ENCODE measurements around the gene ZNF532.

ZNF532 gene

GRCh38 chr18:58871514-58872420 lies 7.1 kb downstream of the ZNF532 start:
- Mint-ChIP-seq H3K4me1 (no peaks in the 10 kb centered on the region), H3K27me3 (peaks cover 33% of the 10 kb centered on the region), H3K9me3 (peaks cover 3% of the 10 kb centered on the region), H3K36me3 (ENCODE audit: low read depth) (peaks cover 3% of the 10 kb centered on the region), H3K27ac (no peak overlapping the region), H3K4me3 (no peak overlapping the region)
- DNase-seq (no peak), ATAC-seq (no peak)

GRCh38 chr18:58878640-58879039 lies 14.0 kb downstream of the ZNF532 start:
- ATAC-seq (no peak), DNase-seq (no peak)
- Mint-ChIP-seq H3K27ac (no peak overlapping the region), H3K27me3 (peaks cover 26% of the 10 kb centered on the region), H3K4me1 (no peaks in the 10 kb centered on the region), H3K4me3 (no peak overlapping the region), H3K9me3 (no peaks in the 10 kb centered on the region), H3K36me3 (ENCODE audit: low read depth) (no peaks in the 10 kb centered on the region)

DNA sequence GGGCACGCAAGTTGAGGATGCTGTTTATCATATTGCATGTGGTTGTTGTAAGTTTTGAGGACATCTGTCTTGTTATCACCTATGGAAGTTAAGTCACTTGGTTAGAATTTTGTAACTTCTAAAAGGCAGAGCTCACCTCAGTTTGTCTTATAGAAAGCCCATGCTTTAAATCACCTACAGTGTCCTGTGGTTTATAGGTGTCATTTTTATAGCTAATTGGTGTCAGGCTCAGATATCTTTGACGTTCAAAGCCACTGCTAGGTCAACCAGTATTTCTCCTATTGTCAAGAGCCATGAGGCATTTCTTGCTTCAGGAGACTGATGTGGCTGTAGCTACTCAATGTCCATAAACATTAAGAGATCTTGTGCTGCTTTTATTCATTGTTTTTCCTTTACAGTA lies 16.8 kb downstream of the ZNF532 start:
- ATAC-seq (no peak), DNase-seq (no peak)
- Mint-ChIP-seq H3K36me3 (ENCODE audit: low read depth) (no peaks in the 10 kb centered on the region), H3K27me3 (peaks cover 25% of the 10 kb centered on the region), H3K4me3 (no peak overlapping the region), H3K4me1 (no peaks in the 10 kb centered on the region), H3K9me3 (no peaks in the 10 kb centered on the region), H3K27ac (no peak overlapping the region)

DNA sequence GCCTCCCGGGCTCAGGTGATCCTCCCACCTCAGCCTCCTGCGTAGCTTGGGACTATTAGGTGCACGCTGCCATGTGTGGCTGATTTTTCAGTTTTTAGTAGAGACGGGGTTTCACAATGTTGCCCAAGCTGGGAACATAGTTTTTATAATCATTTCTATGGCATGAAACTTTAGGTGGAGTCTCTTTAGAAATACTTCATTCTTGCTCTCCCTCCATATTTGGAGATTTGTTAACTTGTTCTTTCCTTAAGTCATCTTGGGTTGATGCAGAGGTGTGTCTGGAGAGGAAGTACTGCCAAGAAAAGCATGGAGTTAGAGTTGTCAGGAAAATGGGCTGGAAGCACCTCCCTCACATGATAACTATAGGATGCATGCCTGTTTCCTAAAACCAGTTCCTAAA lies 17.4 kb downstream of the ZNF532 start:
- no peaks in the 10 kb centered on the region for H3K9me3 Mint-ChIP-seq
- DNase-seq (no peak), ATAC-seq (no peak)
- peaks cover 3% of the 10 kb centered on the region for H3K4me1 Mint-ChIP-seq
- peaks cover 22% of the 10 kb centered on the region for H3K27me3 Mint-ChIP-seq
- no peak overlapping the region for H3K4me3 Mint-ChIP-seq
- no peak overlapping the region for H3K27ac Mint-ChIP-seq
- H3K36me3 Mint-ChIP-seq (ENCODE audit: low read depth), result no peaks in the 10 kb centered on the region

DNA sequence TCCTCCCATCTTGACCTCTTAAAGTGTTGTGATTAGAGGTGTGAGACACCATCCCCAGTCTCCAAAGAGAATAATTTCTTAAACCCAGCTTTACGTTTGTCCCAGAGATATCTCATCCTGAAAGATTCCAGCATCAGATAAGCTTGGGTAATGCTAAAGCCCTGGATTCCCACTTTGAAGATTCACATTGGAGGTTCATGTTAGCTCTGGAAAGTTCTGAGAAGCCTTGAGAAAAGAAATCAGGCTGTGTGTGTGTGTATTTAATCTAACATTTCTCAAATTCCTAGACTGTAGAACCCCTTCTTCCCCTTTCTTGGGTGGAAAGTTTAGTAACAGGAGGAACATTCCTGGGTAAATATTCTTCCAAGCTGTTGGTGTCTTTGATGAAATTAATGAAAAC lies 18.0 kb downstream of the ZNF532 start:
- ATAC-seq (no peak), DNase-seq (no peak)
- Mint-ChIP-seq H3K4me1 (peaks cover 9% of the 10 kb centered on the region), H3K27ac (no peak overlapping the region), H3K9me3 (no peaks in the 10 kb centered on the region), H3K27me3 (peaks cover 26% of the 10 kb centered on the region), H3K4me3 (no peak overlapping the region), H3K36me3 (ENCODE audit: low read depth) (no peaks in the 10 kb centered on the region)

GRCh38 chr18:58884680-58885079 lies 20.0 kb downstream of the ZNF532 start:
- DNase-seq, result no peak
- Mint-ChIP-seq H3K9me3 (no peaks in the 10 kb centered on the region), H3K27ac (no peak overlapping the region), H3K4me3 (no peak overlapping the region), H3K4me1 (peaks cover 12% of the 10 kb centered on the region), H3K27me3 (peaks cover 26% of the 10 kb centered on the region), H3K36me3 (ENCODE audit: low read depth) (no peaks in the 10 kb centered on the region)
- no peak for ATAC-seq

- Mint-ChIP-seq H3K27me3 (peaks cover 30% of the 10 kb centered on the region), H3K4me1 (peaks cover 12% of the 10 kb centered on the region)
Observed at GRCh38 chr18:58886431-58886830, 21.8 kb downstream of the ZNF532 start.

GRCh38 chr18:58886864-58887612 lies 22.4 kb downstream of the ZNF532 start:
- Mint-ChIP-seq H3K27me3 (peaks cover 30% of the 10 kb centered on the region), H3K36me3 (ENCODE audit: low read depth) (no peaks in the 10 kb centered on the region), H3K4me1 (peaks cover 15% of the 10 kb centered on the region), H3K27ac (peak overlapping the region; percentile 59), H3K4me3 (no peak overlapping the region), H3K9me3 (no peaks in the 10 kb centered on the region)
- ATAC-seq (peak; percentile 4), DNase-seq (no peak)

More at GRCh38 chr18:58886431-58886830, 21.8 kb downstream of the ZNF532 start:
- DNase-seq (no peak), ATAC-seq (no peak)
- no peaks in the 10 kb centered on the region for H3K9me3 Mint-ChIP-seq
- no peak overlapping the region for H3K27ac Mint-ChIP-seq
- H3K36me3 Mint-ChIP-seq (ENCODE audit: low read depth), result no peaks in the 10 kb centered on the region
- H3K4me3 Mint-ChIP-seq, result no peak overlapping the region

DNA sequence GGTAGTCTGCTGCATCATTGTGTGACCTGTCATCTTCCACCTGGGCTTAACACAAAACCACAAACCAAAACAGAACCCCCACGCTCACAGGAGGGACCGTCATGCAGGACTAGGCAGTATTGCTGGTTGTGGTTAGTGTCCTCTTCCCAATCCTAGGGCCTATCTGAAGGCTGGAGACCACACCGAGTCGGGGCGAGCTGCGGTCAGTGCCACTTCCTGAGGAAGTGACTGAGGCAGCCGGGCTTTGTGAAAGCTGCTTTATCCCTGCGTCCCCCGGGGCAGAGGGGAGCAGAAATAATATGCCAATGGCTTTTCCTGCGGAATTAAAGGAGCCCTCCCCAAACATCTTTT lies 22.9 kb downstream of the ZNF532 start:
- Mint-ChIP-seq H3K27ac (peak overlapping the region; percentile 59), H3K4me3 (no peak overlapping the region), H3K4me1 (peaks cover 15% of the 10 kb centered on the region), H3K27me3 (peaks cover 29% of the 10 kb centered on the region), H3K36me3 (ENCODE audit: low read depth) (no peaks in the 10 kb centered on the region), H3K9me3 (no peaks in the 10 kb centered on the region)
- ATAC-seq, result peak; percentile 87
- peak; percentile 33 for DNase-seq

GRCh38 chr18:58891776-58892175 lies 27.1 kb downstream of the ZNF532 start:
- Mint-ChIP-seq H3K4me3 (no peak overlapping the region), H3K36me3 (ENCODE audit: low read depth) (no peaks in the 10 kb centered on the region), H3K27me3 (peaks cover 21% of the 10 kb centered on the region), H3K27ac (no peak overlapping the region), H3K4me1 (peaks cover 34% of the 10 kb centered on the region), H3K9me3 (no peaks in the 10 kb centered on the region)
- no peak for ATAC-seq
- DNase-seq, result no peak

- H3K4me3 Mint-ChIP-seq, result no peak overlapping the region
- H3K4me1 Mint-ChIP-seq, result peaks cover 32% of the 10 kb centered on the region
Observed at GRCh38 chr18:58892488-58892887, 27.8 kb downstream of the ZNF532 start.

DNA sequence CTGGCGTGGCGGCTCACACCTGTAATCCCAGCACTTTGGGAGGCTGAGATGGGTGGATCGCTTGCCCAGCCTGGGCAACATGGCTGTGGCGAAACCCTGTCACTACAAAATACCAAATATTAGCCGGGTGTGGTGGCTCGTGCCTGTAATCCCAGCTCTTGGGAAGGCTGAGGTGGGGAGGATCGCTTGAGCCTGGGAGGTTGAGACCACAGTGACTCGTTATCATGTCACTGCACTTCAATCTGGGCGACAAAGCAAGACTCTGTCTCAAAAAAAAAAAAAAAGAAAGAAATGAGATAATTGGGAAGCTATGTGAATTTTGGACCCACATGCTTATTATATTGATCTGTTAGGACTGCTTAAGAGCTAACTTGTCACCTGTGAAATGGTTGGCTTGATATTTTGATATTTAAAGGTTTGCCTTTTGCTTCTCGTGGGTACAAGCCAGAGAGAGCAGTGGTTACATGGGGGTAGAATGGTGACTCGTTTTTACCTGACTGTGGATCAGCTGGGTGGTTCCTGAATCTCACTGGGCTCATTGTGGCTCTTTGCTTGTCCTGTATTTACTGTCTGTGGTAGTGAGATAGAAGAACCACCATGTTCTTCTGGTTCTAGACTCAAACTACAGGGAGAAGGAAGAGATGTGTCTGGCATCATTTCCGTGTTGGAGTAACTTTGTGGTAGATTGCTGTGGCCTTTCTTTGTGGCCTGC lies 28.9 kb downstream of the ZNF532 start:
- H3K4me1 Mint-ChIP-seq, result peaks cover 27% of the 10 kb centered on the region
- DNase-seq, result no peak
- H3K27ac Mint-ChIP-seq, result peak overlapping the region; percentile 25
- H3K27me3 Mint-ChIP-seq, result peaks cover 16% of the 10 kb centered on the region
- no peaks in the 10 kb centered on the region for H3K9me3 Mint-ChIP-seq
- H3K4me3 Mint-ChIP-seq, result no peak overlapping the region
- ATAC-seq, result peak; percentile 80
- no peaks in the 10 kb centered on the region for H3K36me3 Mint-ChIP-seq (ENCODE audit: low read depth)

More at GRCh38 chr18:58892488-58892887, 27.8 kb downstream of the ZNF532 start:
- Mint-ChIP-seq H3K9me3 (no peaks in the 10 kb centered on the region), H3K27ac (no peak overlapping the region), H3K36me3 (ENCODE audit: low read depth) (no peaks in the 10 kb centered on the region), H3K27me3 (peaks cover 16% of the 10 kb centered on the region)
- DNase-seq (no peak), ATAC-seq (no peak)

DNA sequence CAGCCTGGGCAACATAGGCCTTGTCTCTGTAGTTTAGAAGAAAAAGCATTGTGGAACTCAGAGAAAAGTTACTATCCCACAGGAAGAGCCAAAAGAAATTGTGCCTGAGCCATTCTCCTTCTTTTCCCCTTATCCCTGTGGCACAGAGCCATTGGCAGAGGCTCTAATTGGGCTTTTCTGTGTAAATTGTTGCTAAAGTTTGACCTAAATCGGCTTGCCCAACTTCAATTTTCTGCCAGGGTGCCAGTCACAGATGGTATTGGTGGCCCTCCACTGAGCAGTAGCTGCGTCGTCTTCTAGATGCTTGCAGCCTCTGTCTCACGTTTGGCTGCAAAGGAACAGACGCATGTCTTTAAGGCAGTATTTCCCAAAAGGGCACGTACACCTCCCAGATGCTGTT lies 30.3 kb downstream of the ZNF532 start:
- Mint-ChIP-seq H3K27ac (no peak overlapping the region), H3K36me3 (ENCODE audit: low read depth) (no peaks in the 10 kb centered on the region), H3K9me3 (no peaks in the 10 kb centered on the region), H3K27me3 (peaks cover 13% of the 10 kb centered on the region), H3K4me1 (peaks cover 27% of the 10 kb centered on the region), H3K4me3 (no peak overlapping the region)
- DNase-seq, result no peak
- no peak for ATAC-seq

- peaks cover 27% of the 10 kb centered on the region for H3K4me1 Mint-ChIP-seq
- no peaks in the 10 kb centered on the region for H3K9me3 Mint-ChIP-seq
- H3K4me3 Mint-ChIP-seq, result no peak overlapping the region
- DNase-seq, result no peak
- H3K27me3 Mint-ChIP-seq, result peaks cover 11% of the 10 kb centered on the region
- H3K36me3 Mint-ChIP-seq (ENCODE audit: low read depth), result no peaks in the 10 kb centered on the region
- no peak for ATAC-seq
- no peak overlapping the region for H3K27ac Mint-ChIP-seq
Observed at GRCh38 chr18:58895385-58895784, 30.7 kb downstream of the ZNF532 start.

Measured in activated naive CD8-positive, alpha-beta T cell treated with anti-CD3 and anti-CD28 coated beads, Interleukin-2, amount 50 U/mL, for 24 hours (primary cell).